GM06990 (cell line): ENCODE measurements around the gene CACNG6.
"Not testable (repeated sequence)": the region's sequence is repeated elsewhere in the genome, so short reads cannot be mapped to it uniquely, and the experiment has no call there.

Experiments
- DNase-seq: peaks from one replicate; pipeline ENCODE4 v3.0.0-alpha.2; 2011; ENCODE audit not compliant: insufficient read length; ENCODE audit errors: extremely low read depth
- H3K27me3 ChIP-seq: replicated peaks from 2 replicates; pipeline ENCODE4 v1.6.0; 2011; ENCODE audit warnings: low read length; ENCODE audit not compliant: control insufficient read depth, insufficient read depth
- H3K36me3 ChIP-seq: 2 replicates; pipeline ENCODE4 v1.5.1; 2011; ENCODE audit warnings: low read length; ENCODE audit not compliant: control insufficient read depth, insufficient read depth
- H3K4me3 ChIP-seq: replicated peaks from 2 replicates; pipeline ENCODE4 v1.5.1; 2011; ENCODE audit warnings: low read depth, mild to moderate bottlenecking, control low read depth, low read length
- TF ChIP-seq, protein P1 (sequence below): IDR thresholded peaks from 2 replicates; pipeline ENCODE4 v1.5.1; 2011; ENCODE audit warnings: low read length, control low read depth, mild to moderate bottlenecking, inconsistent platforms; ENCODE audit not compliant: insufficient read depth, poor library complexity, severe bottlenecking

CACNG6 gene

DNA sequence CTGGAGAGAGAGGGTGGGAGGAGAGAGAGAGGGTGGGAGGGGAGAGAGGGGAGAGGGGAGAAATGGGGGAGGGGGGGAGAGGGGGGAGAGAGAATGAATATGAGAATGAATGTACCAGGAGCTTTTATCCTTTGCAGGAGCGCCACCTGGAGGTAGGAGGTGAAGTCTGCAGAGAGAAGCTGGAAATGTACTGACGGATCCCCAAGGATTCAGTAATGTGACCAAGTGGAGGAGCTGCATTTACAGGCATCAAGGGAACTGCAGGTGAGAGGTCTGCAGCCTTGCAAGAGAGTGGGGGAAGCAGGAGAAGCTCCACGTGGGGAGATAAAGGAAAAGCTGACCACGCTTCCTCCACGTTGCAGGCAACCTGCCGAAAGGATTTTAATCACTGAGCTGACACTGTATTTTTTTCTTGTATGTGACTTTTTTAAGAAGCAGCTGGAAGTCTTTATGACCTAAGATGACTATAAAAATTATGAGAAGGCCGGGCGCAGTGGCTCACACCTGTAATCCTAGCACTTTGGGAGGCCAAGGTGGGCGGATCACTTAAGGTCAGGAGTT lies 38.6 kb downstream of the CACNG6 start:
- no peak for DNase-seq
- Histone ChIP-seq H3K4me3 (no peak overlapping the region), H3K36me3 (no peaks in the 10 kb centered on the region), H3K27me3 (no peaks in the 10 kb centered on the region)
- TF ChIP-seq, protein P1, sequence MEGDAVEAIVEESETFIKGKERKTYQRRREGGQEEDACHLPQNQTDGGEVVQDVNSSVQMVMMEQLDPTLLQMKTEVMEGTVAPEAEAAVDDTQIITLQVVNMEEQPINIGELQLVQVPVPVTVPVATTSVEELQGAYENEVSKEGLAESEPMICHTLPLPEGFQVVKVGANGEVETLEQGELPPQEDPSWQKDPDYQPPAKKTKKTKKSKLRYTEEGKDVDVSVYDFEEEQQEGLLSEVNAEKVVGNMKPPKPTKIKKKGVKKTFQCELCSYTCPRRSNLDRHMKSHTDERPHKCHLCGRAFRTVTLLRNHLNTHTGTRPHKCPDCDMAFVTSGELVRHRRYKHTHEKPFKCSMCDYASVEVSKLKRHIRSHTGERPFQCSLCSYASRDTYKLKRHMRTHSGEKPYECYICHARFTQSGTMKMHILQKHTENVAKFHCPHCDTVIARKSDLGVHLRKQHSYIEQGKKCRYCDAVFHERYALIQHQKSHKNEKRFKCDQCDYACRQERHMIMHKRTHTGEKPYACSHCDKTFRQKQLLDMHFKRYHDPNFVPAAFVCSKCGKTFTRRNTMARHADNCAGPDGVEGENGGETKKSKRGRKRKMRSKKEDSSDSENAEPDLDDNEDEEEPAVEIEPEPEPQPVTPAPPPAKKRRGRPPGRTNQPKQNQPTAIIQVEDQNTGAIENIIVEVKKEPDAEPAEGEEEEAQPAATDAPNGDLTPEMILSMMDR: peak; percentile 76

- Histone ChIP-seq H3K4me3 (no peak overlapping the region), H3K36me3 (no peaks in the 10 kb centered on the region), H3K27me3 (no peaks in the 10 kb centered on the region)
- TF ChIP-seq, protein P1: peak; percentile 24
- no peak for DNase-seq
Observed at GRCh38 chr19:54030895-54031586, 39.6 kb downstream of the CACNG6 start.

GRCh38 chr19:54035215-54036178 lies 44.1 kb downstream of the CACNG6 start:
- no peaks in the 10 kb centered on the region for H3K36me3 ChIP-seq
- H3K27me3 ChIP-seq: no peaks in the 10 kb centered on the region
- no peak overlapping the region for H3K4me3 ChIP-seq
- TF ChIP-seq, protein P1: no peak
- no peak for DNase-seq

DNA sequence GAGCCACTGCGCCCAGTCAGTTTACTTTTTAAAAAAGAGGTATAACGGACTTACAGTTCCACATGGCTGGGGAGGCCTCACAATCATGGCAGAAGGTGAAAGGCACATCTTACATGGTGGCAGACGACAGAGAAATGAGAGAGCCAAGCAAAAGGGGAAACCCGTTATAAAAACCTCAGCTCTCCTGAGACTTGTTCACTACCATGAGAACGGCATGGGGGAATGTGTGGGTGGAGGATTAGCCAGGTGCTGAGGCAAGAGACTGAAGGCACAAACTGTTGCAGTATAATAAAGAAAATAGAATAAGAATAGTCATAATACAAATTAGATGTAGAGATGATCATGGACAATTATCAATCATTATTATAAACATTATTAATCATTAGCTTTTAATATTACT lies 45.1 kb downstream of the CACNG6 start:
- DNase-seq, H3K4me3 ChIP-seq, H3K36me3 ChIP-seq, H3K27me3 ChIP-seq: not testable (repeated sequence)

GRCh38 chr19:54040003-54040402 lies 48.6 kb downstream of the CACNG6 start:
- no peak overlapping the region for H3K4me3 ChIP-seq
- DNase-seq: no peak
- TF ChIP-seq, protein P1: no peak

More at GRCh38 chr19:54040003-54040402, 48.6 kb downstream of the CACNG6 start:
- no peaks in the 10 kb centered on the region for H3K36me3 ChIP-seq
- no peaks in the 10 kb centered on the region for H3K27me3 ChIP-seq
